T-helper 2 cell (primary cell): ENCODE measurements around the gene GJB2.
"Not testable (repeated sequence)": the region's sequence is repeated elsewhere in the genome, so short reads cannot be mapped to it uniquely, and the experiment has no call there.

Experiments
- DNase-seq, 5 experiments: peaks; one replicate each; pipeline versions ENCODE4 v3.0.0 to v3.0.0-alpha.2; 2012 to 2022

Gene GJB2

GRCh38 chr13:20165417-20166257, 27.1 kb downstream of the GJB2 start:
- DNase-seq: no peak

- no peak for DNase-seq
Observed at GRCh38 chr13:20161951-20162300, 30.8 kb downstream of the GJB2 start.

- peak in 4 of 5 experiments; percentile 19 to 70 (median 49) for DNase-seq
Observed at GRCh38 chr13:20161275-20161950, 31.3 kb downstream of the GJB2 start.

GRCh38 chr13:20160306-20161274, 32.1 kb downstream of the GJB2 start, which contains the start of gene GJA3:
TSS of gene GJA3 (minus strand) at chr13:20161052. CDS start at chr13:20143288, 17,764 bp downstream.
- DNase-seq: peak in 4 of 5 experiments; percentile 21 to 74 (median 46)

- peak in 1 of 5 experiments; percentile 77 for DNase-seq
Observed at GRCh38 chr13:20159646-20160305, 33.0 kb downstream of the GJB2 start.

- DNase-seq: no peak
Observed at GRCh38 chr13:20157151-20157796, 35.5 kb downstream of the GJB2 start.

GRCh38 chr13:20156702-20157101, 36.0 kb downstream of the GJB2 start:
- no peak for DNase-seq

GRCh38 chr13:20153290-20153689, 39.4 kb downstream of the GJB2 start:
- DNase-seq: not testable (repeated sequence)

GRCh38 chr13:20151612-20152011, 41.1 kb downstream of the GJB2 start:
- no peak for DNase-seq

GRCh38 chr13:20151016-20151415, 41.7 kb downstream of the GJB2 start:
- no peak for DNase-seq

- no peak for DNase-seq
Observed at GRCh38 chr13:20150561-20150960, 42.2 kb downstream of the GJB2 start.

GRCh38 chr13:20149762-20150161, 43.0 kb downstream of the GJB2 start:
- DNase-seq: no peak

GRCh38 chr13:20148501-20149183, 44.1 kb downstream of the GJB2 start:
- no peak for DNase-seq

- no peak for DNase-seq
Observed at GRCh38 chr13:20146381-20146780, 46.4 kb downstream of the GJB2 start.

GRCh38 chr13:20145521-20145920, 47.2 kb downstream of the GJB2 start:
- DNase-seq: no peak

GRCh38 chr13:20144141-20144850, 48.4 kb downstream of the GJB2 start:
- no peak for DNase-seq

- DNase-seq: no peak
Observed at GRCh38 chr13:20142927-20143480, 49.7 kb downstream of the GJB2 start.

- DNase-seq: no peak
Observed at GRCh38 chr13:20142023-20142926, 50.5 kb downstream of the GJB2 start.
